Mesenteric fat pad (tissue), 1 donor: ENCODE results near the gene SLC6A13. TPM values are rescaled to one million over a fixed set of nuclear protein-coding genes. Genes with fewer than 3 reads are reported as not detected.
"Not testable (repeated sequence)": the region's sequence is repeated elsewhere in the genome, so short reads cannot be mapped to it uniquely, and the experiment has no call there.

Source experiments
- DNase-seq: peaks from one replicate; pipeline ENCODE4 v3.0.0-alpha.2; 2020; ENCODE audit warnings: low spot score
- long read RNA-seq: library from polyadenylated mRNA; unstranded; transcript quantifications from one replicate; pipeline ENCODE4 v2.0.0, GENCODE V29; 2020
- total RNA-seq: library from RNA; stranded (reverse); fragmentation: NEBNext Ultra II Directional; extraction: Animal tissue kit (Norgen Biotek cat#: 25700); gene quantifications from one replicate; pipeline ENCODE4 v1.2.1, GENCODE V29; 2021
- donor health status: DM: yes; HTN: yes; CAD: no.

Gene SLC6A13
- not detected for total RNA-seq
- long read RNA-seq, result 0 reads

- no peak for DNase-seq
These were observed at the start of gene SLC6A13 for GRCh38 chr12:262817-263216. Gene SLC6A13 (minus strand): TSS chr12:262836. CDS start chr12:260052, 2,784 bp downstream.

- no peak for DNase-seq
These were observed 45.9 kb upstream of the SLC6A13 start for GRCh38 chr12:308511-308910.

GRCh38 chr12:307406-307805 is 44.8 kb upstream of the SLC6A13 start:
- no peak for DNase-seq

- DNase-seq, result no peak
These were observed 42.2 kb upstream of the SLC6A13 start for GRCh38 chr12:304805-305204.

- DNase-seq, result not testable (repeated sequence)
These were observed 40.1 kb upstream of the SLC6A13 start for GRCh38 chr12:302766-303165.

GRCh38 chr12:300166-300565 is 37.5 kb upstream of the SLC6A13 start:
- DNase-seq, result not testable (repeated sequence)

GRCh38 chr12:299511-299910 is 36.9 kb upstream of the SLC6A13 start:
- DNase-seq, result not testable (repeated sequence)

GRCh38 chr12:298059-298458 is 35.4 kb upstream of the SLC6A13 start:
- DNase-seq, result not testable (repeated sequence)

GRCh38 chr12:295132-295531 is 32.5 kb upstream of the SLC6A13 start:
- DNase-seq, result no peak

GRCh38 chr12:293199-293598 is 30.6 kb upstream of the SLC6A13 start:
- no peak for DNase-seq

- DNase-seq, result no peak
These were observed 29.6 kb upstream of the SLC6A13 start for GRCh38 chr12:292186-292585.

- DNase-seq, result no peak
These were observed 28.6 kb upstream of the SLC6A13 start for GRCh38 chr12:291153-291723.

GRCh38 chr12:288687-289086 is 26.1 kb upstream of the SLC6A13 start:
- DNase-seq, result no peak

- DNase-seq, result no peak
These were observed 24.1 kb upstream of the SLC6A13 start for GRCh38 chr12:286531-287300.

- no peak for DNase-seq
These were observed 15.4 kb upstream of the SLC6A13 start for GRCh38 chr12:278046-278445.

GRCh38 chr12:275812-276211 is 13.2 kb upstream of the SLC6A13 start:
- no peak for DNase-seq

GRCh38 chr12:273382-273781 is 10.7 kb upstream of the SLC6A13 start:
- DNase-seq, result no peak

- no peak for DNase-seq
These were observed 10.3 kb upstream of the SLC6A13 start for GRCh38 chr12:272942-273341.

GRCh38 chr12:271161-271560 is 8.5 kb upstream of the SLC6A13 start:
- DNase-seq, result no peak

GRCh38 chr12:269191-269590 is 6.6 kb upstream of the SLC6A13 start:
- DNase-seq, result no peak

- DNase-seq, result no peak
These were observed 5.8 kb upstream of the SLC6A13 start for GRCh38 chr12:268483-268840.

- DNase-seq, result no peak
These were observed 5.2 kb upstream of the SLC6A13 start for GRCh38 chr12:267581-268482.
